Heart right ventricle (tissue), 16 donors: ENCODE measurements around the gene P2RX7. TPM values are rescaled to one million over a fixed set of nuclear protein-coding genes. Genes with fewer than 3 reads are reported as not detected.

ENCODE experiments used
- ATAC-seq, 8 donors: fragments of 200-7000 bp; cut with Tn5 transposase; one replicate each; pipeline ENCODE4 v1.9.1; 2020; ENCODE audit warnings: mild to moderate bottlenecking in 8 of 8, moderate library complexity in 8 of 8, moderate number of reproducible peaks in 1 of 8
- DNase-seq, 2 donors: peaks; one replicate each; pipeline ENCODE4 v3.0.0-alpha.2; 2020
- H3K27ac ChIP-seq, 10 donors: fragments of 200-600 bp; sonication (generic) in 2 of 10; one replicate each; pipeline versions ENCODE4 v1.5.0 to v1.8.0; 2020 to 2022; ENCODE audit warnings: mild to moderate bottlenecking in 3 of 10
- H3K27me3 ChIP-seq, 7 donors: fragments of 200-600 bp; one replicate each; pipeline ENCODE4 v1.8.0; 2021 to 2022; ENCODE audit warnings: mild to moderate bottlenecking in 2 of 7
- H3K36me3 ChIP-seq, 9 donors: fragments of 200-600 bp; sonication (generic) in 1 of 9; one replicate each; pipeline versions ENCODE4 v1.5.0 to v1.8.0; 2020 to 2022; ENCODE audit warnings: mild to moderate bottlenecking in 2 of 9
- H3K4me1 ChIP-seq, 9 donors: fragments of 200-600 bp; sonication (generic) in 1 of 9; one replicate each; pipeline versions ENCODE4 v1.5.0 to v1.8.0; 2020 to 2022; ENCODE audit warnings: mild to moderate bottlenecking in 4 of 9
- H3K4me3 ChIP-seq, 10 donors: fragments of 200-600 bp; sonication (generic) in 2 of 10; one replicate each; pipeline versions ENCODE4 v1.5.0 to v1.8.0; 2020 to 2022; ENCODE audit warnings: mild to moderate bottlenecking in 7 of 10, moderate library complexity in 2 of 10
- H3K9me3 ChIP-seq, 11 donors: fragments of 200-600 bp in 10 of 11; sonication (generic) in 2 of 11; one replicate each; pipeline versions ENCODE4 v1.5.0 to v1.8.0; 2013 to 2022; ENCODE audit warnings: mild to moderate bottlenecking in 2 of 11, control low read depth in 1 of 11, moderate library complexity in 1 of 11
- WGBS, 2 donors: extraction: QIAGEN DNeasy Blood & Tissue Kit; methylation state at CpG; one replicate each; pipeline ENCODE4 v1.1.7; 2013; ENCODE audit warnings: inconsistent platforms in 1 of 2; 5-methylcytosine and 5-hydroxymethylcytosine counted together
- intact Hi-C, 10 donors: fragments of 100-400 bp; cut with DNase I; formaldehyde crosslinking; loops; one replicate each; pipeline versions ENCODE4 v1.11.1 to v1.14.2; 2022
- polyA plus RNA-seq, 2 donors: library from polyadenylated mRNA; stranded (reverse); fragments of 200-250 nt; gene quantifications; one replicate each; pipeline ENCODE4 v1.2.3, GENCODE V29; 2013
- total RNA-seq, 10 donors: library from RNA; stranded (reverse); fragmentation: NEBNext Ultra II Directional in 3 of 10; extraction: Animal tissue kit (Norgen Biotek cat#: 25700) in 3 of 10; gene quantifications; one replicate each; pipeline versions ENCODE4 v1.2.1 to v1.2.4, GENCODE V29; 2021 to 2023
- TF ChIP-seq, protein P1 (sequence below), 9 donors: fragments of 200-600 bp; sonication (generic) in 2 of 9; IDR thresholded peaks; one replicate each; pipeline versions ENCODE4 v1.5.0 to v1.8.0; 2021 to 2022; ENCODE audit warnings: antibody characterized with exemption in 9 of 9, mild to moderate bottlenecking in 5 of 9, moderate library complexity in 1 of 9
- donor health status: Arrhythmogenic right ventricular cardiomyopathy.
- donor health status: ischemic (EF 13 %, LVEDD 7.1; RV severe dilation, severe dysfunction).
- donor health status: healthy with polysubstance abuse.
- donor health status: DM: no; HTN: yes; CAD: no.
- donor health status: DM: no; HTN: no; CAD: no.
- donor health status: ischemic (EF 25% LVEDD 6.9; RV normal size, moderate dysfunction).
- donor health status: ischemic (EF 25% LVEDD 5.7; RV mildly dilated, moderate dysfunction).
- donor health status: healthy.
- donor health status: DM: yes; HTN: yes; CAD: no.
- donor health status: Ischemic cardiomyopathy.
- donor health status: ischemic (EF 35%, LVEDD 5.7; RV mildly dilated, moderate dysfunction).
- donor health status: nonischemic (EF 11% LVEDD 7.7; RV severe dilation, severe dysfunction).
- donor health status: DM: yes; HTN: yes; CAD: no.
- donor health status: PGD.
- donor health status: ischemic (EF 29% LVEDD 5.4; RV normal size, mild dysfunction).
- donor health status: nonischemic (EF 23%, LVEDD 6.1; RV moderate dilation, normal function).

The P2RX7 gene
- total and polyA plus RNA-seq, 12 donors, result 0.25 to 7.0 (median 1.6) TPM

GRCh38 chr12:121137512-121137911 is 4.8 kb downstream of the P2RX7 start:
- H3K4me1 ChIP-seq, result peaks cover 0 to 21% (median 12%) of the 10 kb centered on the region in 9 donors
- 90 to 92% methylated on average over 4 of the region's 4 CpGs for WGBS, 2 donors
- DNase-seq (no peak), ATAC-seq (no peak)
- TF ChIP-seq, protein P1, sequence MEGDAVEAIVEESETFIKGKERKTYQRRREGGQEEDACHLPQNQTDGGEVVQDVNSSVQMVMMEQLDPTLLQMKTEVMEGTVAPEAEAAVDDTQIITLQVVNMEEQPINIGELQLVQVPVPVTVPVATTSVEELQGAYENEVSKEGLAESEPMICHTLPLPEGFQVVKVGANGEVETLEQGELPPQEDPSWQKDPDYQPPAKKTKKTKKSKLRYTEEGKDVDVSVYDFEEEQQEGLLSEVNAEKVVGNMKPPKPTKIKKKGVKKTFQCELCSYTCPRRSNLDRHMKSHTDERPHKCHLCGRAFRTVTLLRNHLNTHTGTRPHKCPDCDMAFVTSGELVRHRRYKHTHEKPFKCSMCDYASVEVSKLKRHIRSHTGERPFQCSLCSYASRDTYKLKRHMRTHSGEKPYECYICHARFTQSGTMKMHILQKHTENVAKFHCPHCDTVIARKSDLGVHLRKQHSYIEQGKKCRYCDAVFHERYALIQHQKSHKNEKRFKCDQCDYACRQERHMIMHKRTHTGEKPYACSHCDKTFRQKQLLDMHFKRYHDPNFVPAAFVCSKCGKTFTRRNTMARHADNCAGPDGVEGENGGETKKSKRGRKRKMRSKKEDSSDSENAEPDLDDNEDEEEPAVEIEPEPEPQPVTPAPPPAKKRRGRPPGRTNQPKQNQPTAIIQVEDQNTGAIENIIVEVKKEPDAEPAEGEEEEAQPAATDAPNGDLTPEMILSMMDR (IDR thresholded peaks at IDR 0.05), result no peak
- H3K9me3 ChIP-seq, result peaks cover 0 to 5% (median 0%) of the 10 kb centered on the region in 11 donors
- no peak overlapping the region for H3K4me3 ChIP-seq
- H3K36me3 ChIP-seq, result no peaks in the 10 kb centered on the region
- no peaks in the 10 kb centered on the region for H3K27me3 ChIP-seq
- intact Hi-C loops, result loop anchor here in 2 of 10 donors (10.0 kb wide), 1 partner anchor 67 kb away; no protein-coding TSS in a partner anchor
- H3K27ac ChIP-seq, result no peak overlapping the region

DNA sequence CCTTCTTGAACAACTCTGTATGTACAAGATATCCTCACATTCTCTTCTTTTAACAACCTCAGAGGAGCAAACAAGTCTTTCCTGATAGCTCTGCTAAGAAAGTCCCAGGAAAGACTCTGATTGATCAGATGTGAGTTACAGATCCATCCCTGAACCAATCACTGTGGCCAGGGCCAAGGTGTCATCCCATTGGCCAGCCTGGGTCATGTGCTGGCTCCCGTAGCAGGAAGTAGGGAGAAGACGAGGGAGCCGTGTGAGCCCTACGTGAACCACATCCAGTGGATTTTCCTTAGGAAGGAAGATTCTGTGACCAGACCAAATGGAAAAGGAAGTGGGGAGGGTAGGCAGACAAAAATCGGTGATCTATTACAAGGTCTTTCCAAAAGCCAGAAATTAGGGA is 5.6 kb downstream of the P2RX7 start:
- ATAC-seq (no peak), DNase-seq (no peak)
- H3K9me3 ChIP-seq, result peaks cover 0 to 5% (median 0%) of the 10 kb centered on the region in 11 donors
- H3K4me1 ChIP-seq, result peaks cover 0 to 19% (median 5%) of the 10 kb centered on the region in 9 donors
- H3K27me3 ChIP-seq, result no peaks in the 10 kb centered on the region
- intact Hi-C loops, result loop anchor here in 2 of 10 donors (10.0 kb wide), 1 partner anchor 67 kb away; no protein-coding TSS in a partner anchor
- 76 to 91% methylated on average over 5 of the region's 5 CpGs for whole genome bisulfite sequencing, 2 donors
- H3K27ac ChIP-seq, result no peak overlapping the region
- no peak overlapping the region for H3K4me3 ChIP-seq
- H3K36me3 ChIP-seq, result no peaks in the 10 kb centered on the region
- TF ChIP-seq, protein P1 (IDR thresholded peaks at IDR 0.05), result no peak

DNA sequence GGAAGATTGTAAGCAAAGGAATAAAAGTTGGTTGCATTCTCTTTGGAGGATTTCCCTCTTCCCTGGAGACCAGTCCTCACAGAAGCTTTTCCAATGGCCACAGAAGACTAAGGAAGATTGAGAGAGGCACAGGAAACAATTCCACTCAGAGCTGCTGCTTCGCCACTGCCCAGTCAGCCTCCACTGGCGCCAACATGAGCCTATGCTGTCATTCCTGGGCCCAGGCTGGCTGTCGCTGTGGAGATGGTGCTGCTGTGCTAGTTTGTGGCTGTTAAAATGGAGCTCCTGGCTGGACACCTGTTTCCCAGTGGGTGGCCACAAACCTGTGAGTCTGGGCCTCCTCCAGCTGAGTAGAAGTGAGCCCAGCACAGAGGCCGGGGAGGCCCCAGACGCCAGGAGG is 6.6 kb downstream of the P2RX7 start:
- H3K36me3 ChIP-seq, result no peaks in the 10 kb centered on the region
- no peaks in the 10 kb centered on the region for H3K27me3 ChIP-seq
- peaks cover 0 to 5% (median 0%) of the 10 kb centered on the region in 11 donors for H3K9me3 ChIP-seq
- intact Hi-C loops, result loop anchor here in 2 of 10 donors (10.0 kb wide), 1 partner anchor 66 kb away; no protein-coding TSS in a partner anchor
- peaks cover 0 to 19% (median 0%) of the 10 kb centered on the region in 9 donors for H3K4me1 ChIP-seq
- H3K4me3 ChIP-seq, result no peak overlapping the region
- WGBS, 2 donors, result 90 to 94% methylated on average over 5 of the region's 5 CpGs
- no peak overlapping the region for H3K27ac ChIP-seq
- TF ChIP-seq, protein P1 (IDR thresholded peaks at IDR 0.05), result no peak
- DNase-seq, result no peak
- no peak for ATAC-seq

DNA sequence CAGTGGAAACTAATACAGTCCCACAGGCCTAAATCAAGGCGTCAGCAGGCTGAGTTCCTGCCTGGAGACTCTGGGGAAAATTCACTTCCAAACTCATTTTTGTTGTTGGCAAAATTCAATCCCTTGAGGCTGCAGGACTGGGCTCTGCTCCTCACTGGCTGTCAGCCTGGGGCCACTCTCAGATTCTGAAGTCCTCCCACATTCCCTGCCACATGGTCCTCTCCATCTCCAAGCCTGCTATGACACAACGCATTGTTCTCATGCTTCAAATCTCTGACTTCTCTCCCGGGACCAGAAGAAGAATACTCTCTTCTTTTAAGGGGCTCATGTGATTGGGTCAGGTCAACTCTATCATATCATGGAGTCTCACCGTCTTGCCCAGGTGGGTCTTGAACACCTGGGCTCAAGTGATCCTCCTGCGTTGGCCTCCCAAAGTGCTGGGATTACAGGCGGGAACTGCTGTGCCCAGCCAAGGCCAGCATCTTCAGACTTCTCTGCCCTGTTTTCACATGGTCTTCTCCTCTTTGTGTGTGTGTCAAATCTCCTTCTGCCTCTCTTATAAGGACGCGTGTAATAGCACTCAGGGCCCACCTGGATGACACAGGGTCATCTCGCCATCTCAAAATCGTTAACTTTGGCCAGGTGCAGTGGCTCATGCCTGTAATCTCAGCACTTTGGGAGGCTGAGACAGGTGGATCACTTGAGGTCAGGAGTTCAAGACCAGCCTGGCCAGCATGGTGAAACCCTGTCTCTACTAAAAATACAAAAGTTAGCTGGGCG is 9.7 kb downstream of the P2RX7 start:
- DNase-seq, result no peak
- H3K4me3 ChIP-seq, result no peak overlapping the region
- H3K27ac ChIP-seq, result no peak overlapping the region
- ATAC-seq, result no peak
- H3K4me1 ChIP-seq, result peaks cover 0 to 27% (median 0%) of the 10 kb centered on the region in 9 donors
- TF ChIP-seq, protein P1 (IDR thresholded peaks at IDR 0.05), result no peak
- intact Hi-C loops, result no loop called here
- peaks cover 0 to 5% (median 0%) of the 10 kb centered on the region in 11 donors for H3K9me3 ChIP-seq
- H3K27me3 ChIP-seq, result no peaks in the 10 kb centered on the region
- H3K36me3 ChIP-seq, result no peaks in the 10 kb centered on the region
- 85 to 94% methylated on average over 11 of the region's 11 CpGs for WGBS, 2 donors
